UCSD-AML1 (cell line): ENCODE measurements around the gene TBRG4.

Experiments used
- DNase-seq: peaks from one replicate; lab custom pipeline; 2025; ENCODE audit not compliant: unreplicated experiment; lab: John Stamatoyannopoulos, UW

TBRG4 gene

DNA sequence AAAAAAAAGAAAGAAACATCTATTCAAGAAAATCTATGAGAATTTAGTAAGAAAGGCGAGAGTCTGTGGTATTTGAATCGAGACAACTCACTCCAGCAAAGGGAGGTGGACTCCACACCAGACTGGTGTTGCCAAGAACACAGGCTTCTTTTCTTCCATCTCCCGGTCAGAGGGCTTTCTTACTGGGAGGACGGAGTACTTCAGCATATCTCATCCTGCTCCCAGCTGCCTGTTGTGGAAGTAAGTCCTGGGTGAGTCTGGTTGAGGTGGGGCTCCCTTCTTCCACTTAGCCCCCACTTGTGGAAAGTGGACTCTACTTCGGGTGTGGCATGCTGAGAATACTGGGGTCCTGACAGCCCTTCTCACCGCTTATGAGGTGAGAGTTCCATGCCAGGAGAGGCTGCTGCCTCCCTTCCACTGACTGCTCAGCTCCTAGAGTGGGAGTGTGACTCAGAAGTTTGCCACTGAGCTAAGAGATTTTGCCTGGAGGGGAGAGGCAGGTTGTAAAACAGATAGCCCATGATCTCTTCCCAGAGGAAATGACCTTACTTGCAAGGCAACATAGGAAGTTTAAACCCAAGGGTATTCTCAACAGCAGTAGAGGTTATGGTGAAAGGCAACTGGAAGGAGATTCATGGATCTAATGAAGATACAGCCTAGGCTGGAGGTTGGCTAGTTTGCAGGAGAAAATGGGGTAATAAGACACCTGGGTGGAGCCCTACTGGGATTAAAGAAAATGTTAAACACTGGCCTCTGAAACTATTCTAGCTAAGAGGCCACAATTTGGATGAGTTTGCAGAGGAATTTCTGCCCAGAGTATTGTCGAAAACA is 19.2 kb downstream of the TBRG4 start:
- no peak for DNase-seq

DNA sequence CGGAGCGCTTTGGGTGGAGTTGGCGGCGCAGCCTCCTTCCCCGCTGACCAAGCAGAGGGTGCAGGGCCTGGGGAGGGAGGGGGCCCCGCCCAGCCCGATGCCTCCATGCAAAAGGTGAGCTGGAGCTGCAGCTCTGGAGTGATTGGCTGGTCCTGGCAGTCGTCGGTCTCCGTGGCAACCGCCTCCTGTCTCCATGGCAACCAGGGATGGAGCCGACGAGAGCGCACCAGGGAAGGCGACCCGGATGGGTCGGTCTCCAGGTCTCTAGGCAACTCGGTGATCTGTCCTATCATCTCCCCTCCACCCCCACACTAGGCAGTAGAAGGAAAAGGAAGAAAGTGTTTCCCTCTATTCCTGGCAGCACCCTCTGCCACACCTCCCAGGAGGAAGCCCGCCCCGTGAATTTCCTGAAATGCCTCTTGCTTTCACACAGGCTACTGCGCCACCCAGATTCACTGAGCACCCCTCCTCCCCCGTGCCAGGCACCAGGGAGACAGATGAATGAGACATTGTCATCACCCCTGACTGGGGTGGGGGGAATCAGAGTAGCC is 22.1 kb downstream of the TBRG4 start:
- no peak for DNase-seq

DNA sequence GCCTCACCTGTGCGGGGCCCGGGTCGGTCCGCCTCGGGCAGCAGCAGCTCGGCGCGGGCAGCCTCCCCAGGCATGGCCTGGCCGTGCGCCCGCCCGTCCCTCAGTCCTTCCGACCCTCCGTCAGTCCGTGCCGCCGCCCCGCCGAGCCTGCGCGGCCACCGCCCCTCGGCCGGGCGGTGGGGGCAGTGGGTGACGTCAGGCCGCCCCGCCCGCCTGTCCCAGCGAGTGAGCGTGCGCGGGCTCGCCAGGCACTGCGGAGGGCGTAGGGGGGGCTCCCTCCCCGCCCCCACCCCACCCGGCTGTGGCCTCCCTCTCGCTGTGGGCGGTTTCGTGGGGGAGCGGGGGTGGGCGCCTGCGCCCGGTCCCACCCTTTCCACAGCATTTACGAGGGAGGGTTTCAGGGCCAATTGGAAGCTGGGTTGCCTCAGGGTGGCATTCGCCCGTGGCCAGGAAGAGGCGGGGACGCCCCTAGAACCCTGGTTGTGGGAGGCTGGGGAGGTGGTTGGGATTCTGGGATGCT is 22.6 kb downstream of the TBRG4 start, which contains the start of gene NACAD:
Gene NACAD (minus strand): TSS at position 149 of the 520 bp plus-strand sequence. CDS start 75 bp downstream, at position 74.
- DNase-seq: no peak

DNA sequence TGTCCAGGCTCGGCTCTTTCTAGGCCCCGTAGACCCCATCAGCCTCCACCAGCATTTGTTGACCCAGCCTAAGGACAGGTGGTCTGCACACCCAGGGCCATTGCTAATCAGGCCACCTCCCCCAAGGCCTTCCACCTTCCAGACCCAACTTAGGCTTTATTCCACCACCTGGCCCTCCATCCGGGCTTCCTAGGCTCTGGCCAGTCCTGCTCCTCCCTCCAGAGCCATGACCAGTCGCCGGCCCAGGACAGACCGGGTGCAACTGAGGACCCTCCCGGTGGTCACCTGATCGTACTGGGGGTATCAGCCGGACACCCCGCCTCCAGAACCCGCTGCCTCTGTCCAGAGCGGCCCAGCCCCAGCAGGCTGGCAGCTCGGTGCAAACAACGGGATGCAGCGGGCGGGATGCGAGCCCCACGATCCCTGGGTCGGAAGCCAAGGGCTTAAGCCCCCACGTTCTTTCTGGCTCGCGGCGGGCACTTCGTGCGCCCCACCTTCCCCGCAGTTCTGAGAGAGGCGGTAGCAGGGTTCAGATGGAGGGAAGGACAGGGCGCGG is 23.3 kb downstream of the TBRG4 start:
- no peak for DNase-seq

DNA sequence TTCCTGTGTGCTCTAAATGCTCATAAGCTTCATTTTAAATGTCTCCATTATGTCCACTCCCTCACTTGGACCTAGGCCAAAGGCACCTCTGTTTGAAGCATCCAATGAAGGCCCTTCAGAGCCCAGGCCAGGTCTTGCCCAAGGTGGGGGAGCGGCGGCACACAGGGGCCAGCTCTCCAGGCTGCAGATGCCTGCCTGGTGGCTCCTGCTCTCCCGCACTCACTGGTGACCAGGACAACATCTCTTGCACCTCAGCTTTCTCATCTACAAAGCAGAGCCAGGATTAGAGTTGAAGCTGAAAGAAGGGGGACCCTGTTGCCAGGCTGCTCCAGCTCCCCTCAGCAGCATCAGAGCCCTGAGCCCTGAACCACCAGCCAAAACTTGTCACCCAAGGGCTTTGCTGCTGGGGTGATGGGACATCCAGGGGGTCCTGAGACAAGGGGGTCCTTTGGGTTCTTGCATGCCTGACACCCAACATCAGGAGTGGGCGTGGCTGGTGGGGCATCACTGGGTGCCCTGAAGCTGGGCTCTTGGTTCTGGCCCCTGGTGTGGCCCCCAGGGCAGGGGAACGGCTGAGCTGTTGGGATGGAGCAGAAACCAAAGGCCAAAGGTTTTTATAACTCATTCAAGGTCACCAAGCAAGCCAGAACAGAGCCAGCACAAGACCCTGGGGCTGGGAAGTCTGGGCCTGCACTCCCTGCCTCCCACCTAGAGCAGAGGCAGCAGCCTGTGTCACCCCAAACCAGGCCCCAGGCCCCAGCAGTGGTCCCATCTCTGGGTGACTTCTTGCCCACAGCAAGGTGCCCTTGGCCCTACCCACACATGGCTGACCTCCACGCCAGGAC is 24.0 kb downstream of the TBRG4 start:
- DNase-seq: no peak

DNA sequence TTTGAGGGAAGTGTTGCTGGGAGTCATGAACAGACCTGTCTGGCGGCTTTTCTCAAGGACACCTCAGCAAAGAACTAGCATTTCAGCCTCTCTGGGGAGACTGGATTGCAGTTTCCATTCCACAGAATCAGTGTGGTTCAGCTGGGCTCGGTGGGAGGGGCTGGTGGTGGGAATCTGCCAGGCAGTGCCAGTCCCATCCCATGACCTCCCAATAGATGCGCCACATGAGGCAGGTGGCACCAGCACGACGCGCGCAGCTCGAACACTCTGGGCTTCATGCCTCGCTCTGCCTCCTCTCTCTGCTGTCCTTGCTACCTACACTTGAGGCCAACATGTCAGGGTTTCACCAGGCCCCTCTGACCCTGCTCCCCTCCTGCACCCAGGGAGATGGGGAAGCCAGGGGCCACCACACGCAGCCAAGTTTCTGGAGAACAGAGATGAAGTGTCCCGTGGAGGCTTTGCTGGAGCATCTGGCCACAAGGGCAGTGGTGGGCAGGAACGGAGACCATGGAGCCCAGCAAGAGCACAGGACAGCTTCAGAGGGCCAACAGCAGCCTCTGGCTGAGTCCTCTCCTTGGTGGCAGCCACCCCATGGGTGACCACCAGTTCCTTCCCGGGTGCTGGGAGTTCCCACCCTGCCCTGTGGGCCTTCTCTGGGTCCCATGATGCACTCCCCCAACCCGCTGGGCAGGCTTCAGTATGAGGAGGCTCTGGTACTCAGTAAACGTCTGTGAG is 25.0 kb downstream of the TBRG4 start:
- no peak for DNase-seq

DNA sequence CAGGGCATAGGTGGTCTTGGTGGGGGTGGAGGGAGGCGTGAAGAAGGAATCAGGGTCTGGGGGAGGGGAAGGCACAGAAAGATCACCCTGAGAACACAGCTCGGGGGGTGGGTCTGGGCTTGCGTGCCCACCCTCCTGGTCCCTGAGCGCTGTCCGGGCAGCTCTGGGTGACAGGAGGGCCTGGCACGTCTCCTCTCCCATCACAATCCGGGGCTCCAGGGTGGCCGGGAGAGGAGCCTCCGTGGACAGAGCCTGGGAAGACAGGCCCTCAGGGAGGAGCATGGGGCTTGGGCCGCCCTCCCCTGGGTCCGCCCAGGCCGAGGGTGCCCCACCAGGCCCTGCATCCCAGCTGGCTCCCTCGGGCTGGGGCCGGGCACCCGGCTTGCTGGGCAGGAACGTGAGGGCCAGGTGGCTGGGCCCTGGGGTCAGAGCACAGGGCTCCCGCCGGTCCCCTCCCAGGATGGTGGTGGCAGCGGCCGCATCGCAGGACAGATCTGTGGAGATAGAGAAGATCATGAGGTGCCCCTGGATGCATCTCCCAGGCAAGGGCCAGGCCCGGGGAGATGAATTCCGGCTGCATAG is 25.8 kb downstream of the TBRG4 start:
- DNase-seq: no peak

DNA sequence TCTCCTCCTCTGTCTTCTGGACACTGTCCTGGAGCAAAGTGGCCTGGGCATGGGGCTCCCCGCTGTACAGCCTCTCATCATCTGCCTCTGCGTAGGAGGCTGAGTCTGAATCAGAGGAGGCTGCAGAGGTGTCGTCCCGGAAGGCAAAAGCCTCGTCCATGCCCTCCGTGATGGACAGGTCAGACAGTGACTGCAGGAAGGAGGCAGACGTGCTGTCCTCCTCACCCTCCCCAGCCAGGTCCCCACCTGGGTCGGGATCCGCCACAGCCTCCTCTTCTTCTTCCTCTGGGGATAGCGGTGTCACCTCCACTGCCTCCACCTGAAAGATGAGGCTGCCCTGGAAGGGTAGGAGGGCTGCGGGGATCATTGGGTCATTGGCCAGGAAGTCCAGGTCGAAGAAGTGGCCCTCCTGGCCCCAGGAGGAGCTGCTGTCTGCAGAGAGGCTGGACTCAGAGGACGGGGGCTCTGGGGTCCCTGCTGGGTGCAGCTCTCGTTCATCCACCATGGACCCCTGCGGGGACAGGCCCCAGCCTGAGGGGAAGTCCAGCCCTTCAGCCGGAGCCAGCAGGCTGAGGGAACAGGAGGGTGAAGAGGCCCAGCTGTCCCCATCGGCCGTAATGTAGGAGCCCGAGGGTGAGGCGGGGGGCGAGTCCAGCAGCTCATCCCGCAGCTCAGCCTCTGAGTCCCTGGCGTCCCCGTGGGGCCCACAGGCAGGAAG is 26.4 kb downstream of the TBRG4 start:
- no peak for DNase-seq

DNA sequence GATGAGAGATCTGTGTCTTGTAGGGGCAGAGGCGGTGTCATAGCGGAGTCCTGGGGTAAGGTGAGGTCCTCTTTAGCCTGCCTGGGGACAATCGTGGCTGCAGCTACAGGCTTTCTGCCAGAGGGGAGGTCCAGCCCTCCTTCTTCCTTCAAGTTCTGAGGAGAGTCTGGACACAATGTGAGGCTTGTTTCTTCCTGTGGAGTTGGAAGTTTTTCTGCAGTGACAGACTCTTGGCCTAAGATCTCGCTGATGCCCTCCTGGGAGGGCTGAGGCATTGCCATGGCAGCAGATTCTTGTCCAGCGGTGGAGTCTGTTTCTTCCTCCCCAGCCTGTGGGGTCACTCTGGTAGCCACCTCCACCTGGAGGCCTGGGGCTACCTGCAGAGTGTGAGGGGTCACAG is 27.2 kb downstream of the TBRG4 start:
- DNase-seq: no peak

DNA sequence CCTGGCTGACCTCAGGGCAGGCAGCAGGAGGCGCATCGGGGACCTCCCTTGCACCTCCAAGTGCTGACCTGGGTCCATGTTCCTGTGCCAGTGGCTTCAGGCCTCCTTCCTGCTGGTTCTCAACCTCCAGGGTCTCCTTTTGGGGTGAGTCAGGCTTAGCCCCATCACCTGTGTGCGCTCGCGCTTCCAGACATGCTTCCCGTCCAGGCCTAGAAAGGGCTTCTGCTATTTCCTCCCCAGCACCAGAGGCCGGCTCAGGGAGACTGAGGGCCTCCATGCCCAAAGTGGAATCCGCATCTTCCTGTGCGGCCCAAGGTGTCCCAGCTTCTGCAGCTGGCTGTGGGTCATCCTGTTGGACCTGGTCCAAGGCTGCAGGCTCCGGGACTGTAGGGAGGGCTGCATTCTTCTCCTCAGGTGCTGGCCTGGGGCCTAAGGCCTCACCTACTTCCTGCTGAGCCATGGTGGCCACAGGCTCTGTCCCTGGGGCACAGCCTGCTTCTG is 28.6 kb downstream of the TBRG4 start:
- DNase-seq: no peak

DNA sequence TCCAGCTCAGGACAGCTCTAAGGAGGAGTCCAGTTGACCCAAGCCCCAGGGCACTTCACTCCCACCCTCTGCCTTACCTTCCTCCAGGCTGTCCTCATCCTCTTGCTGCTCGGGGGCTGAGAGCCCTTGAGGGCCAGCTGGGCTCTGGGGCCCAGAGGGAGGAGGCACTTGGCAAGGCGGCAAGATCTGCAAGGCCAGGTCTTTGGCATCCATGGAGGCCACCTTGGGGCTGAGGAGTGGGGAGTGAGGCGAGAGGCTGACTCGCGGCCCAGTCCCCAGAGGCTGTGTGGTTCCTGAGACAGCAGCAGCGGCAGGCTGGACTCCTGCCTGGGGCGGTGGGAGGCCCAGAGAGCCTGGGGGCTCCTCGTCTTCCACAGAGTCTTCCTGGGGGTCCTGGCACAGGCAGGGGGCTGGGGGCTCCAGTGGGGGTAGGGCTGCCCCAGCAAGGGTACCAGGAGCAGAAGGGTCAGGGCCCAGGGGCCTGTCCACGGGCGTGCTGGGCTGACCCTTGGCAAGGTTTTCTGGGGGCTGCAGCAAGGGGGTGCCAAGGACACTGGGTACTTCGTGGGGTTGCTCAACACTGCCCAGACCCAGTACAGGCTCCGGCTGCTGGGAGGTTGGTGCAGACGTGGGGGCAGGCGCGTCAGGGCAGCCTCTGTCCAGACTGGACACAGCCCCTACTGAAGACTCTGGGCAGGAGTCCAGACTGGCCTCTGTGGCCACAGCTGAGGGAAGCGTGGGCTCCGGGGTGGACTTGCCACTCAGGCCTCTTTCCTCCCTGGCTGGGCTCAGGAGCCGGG is 29.3 kb downstream of the TBRG4 start:
- DNase-seq: no peak

DNA sequence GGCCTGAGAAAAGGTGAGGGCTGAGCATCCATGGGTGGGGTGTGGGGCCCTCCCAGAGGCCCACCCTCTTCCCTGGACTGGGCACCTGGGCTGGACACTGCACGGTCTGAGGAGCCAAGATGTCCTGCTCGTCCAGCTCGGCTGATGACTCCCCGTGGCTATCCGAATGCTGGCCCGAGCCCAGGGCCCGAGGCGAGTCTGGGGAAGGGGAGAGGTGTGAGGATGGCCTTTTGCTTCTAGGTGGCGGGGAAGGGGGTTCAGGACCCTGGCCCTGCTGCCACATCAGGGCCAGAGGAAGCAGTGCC is 29.9 kb downstream of the TBRG4 start:
- no peak for DNase-seq

DNA sequence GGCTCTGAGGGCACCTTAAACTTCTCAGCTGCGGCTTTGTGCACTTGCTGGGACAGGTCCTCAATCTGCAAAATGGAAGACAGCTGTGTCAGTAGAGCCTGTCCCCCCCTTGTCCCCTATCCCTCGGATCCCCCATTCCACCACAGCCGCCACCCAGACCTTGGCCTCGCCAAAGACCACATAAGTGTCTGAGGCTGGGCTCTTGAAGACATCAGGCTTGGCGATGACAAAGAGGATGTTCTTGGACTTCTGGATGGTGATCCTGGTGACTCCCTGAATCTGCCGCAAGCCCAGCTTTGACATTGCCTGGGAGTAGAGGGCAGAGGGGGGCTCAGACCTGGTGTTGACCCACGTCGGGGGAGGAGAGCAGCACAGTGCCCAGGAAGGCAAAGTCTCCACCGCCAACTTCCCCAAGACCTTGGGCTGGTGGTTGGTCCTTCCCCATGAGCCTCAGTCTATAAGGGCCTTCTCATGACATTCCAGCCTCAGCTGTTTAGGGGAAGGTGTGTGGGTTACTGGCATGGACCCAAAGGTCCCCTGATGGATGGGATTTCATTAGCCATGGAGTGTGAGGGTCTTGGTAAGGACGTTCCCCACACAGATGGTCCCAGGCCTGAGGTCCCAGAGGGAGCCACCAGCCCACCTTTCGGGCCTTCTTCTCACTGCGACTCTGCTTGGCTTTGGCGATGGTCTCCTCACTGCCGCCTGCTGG is 30.4 kb downstream of the TBRG4 start:
- DNase-seq: no peak

DNA sequence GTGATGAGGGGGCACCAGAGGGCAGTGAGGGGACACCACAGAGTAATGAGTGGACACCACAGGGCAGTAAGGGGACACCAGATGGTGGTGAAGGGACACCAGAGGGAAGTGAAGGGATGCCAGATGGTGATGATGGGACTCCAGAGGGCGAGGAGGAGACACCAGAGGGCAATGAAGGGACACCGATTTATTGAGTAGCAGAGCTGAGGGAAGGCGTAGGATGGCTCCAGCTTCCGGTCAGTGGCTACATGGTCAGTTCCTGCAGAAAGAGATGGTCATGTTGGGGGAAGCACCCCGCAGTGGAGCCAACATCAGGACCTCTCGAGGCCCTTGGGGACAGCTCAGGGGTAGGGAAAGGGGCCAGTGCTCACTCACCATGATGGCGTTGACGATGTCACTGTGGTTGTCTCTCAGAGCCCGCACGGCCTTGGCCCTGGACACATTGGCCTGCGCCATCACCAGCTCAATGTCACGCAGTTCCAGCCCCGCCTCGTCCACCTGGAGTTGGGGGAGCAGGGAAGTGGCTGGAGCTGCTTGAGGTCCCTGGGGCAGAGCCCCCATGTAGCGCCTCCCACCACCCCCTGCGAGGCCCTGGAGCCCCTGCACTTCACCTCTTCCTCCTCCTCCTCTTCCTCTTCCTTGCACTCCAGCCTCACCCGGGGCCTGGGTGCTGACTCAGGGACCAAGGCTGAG is 31.1 kb downstream of the TBRG4 start:
- DNase-seq: no peak

DNA sequence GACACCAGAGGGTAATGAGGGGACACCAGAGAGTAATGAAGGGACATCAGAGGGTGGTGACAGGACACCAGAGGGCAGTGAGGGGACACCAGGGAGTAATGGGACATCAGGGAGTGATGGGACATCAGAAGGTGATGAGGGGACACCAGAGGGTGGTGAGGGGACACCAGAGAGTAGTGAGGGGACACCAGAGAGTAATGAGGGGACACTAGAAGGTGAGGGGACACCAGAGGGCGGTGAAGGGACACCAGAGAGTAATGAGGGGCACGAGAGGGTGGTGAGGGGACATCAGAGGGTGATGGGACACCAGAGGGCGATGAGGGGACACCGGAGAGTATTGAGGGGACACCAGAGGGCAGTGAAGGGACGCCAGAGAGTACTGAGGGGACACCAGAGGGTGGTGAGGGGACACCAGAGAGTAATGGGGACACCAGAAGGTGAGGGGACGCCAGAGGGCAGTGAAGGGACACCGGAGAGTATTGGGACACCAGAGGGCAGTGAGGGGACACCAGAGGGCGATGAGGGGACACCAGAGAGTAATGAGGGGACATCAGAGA is 33.3 kb downstream of the TBRG4 start:
- no peak for DNase-seq

DNA sequence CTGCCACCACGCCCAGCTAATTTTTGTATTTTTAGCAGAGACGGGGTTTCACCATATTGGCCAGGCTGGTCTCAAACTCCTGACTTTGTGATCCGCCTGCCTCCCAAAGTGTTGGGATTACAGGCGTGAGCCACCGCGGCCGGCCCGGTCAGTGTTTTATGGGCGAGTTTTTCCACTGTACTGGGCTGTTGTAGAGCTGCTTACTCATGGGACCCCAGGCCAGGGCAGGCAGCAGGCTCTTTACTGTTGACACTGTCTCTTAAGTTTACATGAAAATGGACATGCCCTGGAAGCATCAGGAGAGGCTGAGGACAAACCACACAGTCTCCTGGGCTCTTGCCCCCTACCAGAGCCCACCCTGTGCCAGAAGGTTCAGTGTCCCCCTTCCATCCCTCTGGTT is 33.9 kb downstream of the TBRG4 start:
- DNase-seq: no peak

DNA sequence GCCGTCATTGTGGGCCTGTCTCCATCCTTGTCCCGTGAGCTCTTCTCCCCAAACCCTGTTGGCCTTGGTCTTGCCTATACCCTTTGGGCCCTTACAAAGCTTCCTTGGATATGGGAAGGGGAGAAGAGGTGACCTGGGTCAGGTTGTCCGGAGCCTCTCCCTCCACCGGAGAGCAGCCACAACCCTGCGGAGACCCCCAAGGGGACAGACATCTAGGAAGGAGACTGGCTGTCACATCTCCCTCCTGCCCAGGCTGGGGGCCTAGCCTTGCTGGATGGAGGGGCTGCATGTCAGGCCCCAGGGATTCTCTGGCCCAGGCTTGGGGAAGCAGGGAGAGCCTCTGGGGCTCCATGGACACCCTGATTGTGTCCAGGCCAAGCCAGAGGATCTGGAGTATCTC is 34.6 kb downstream of the TBRG4 start:
- no peak for DNase-seq
